Esophagus (tissue), 2 donors: ENCODE results near the gene ANAPC15. TPM values are rescaled to one million over a fixed set of nuclear protein-coding genes. Genes with fewer than 3 reads are reported as not detected.
"Not testable (repeated sequence)": the region's sequence is repeated elsewhere in the genome, so short reads cannot be mapped to it uniquely, and the experiment has no call there.

Source experiments
- H3K27ac ChIP-seq, 2 donors: one replicate each; pipeline ENCODE4 v1.5.1; 2013; ENCODE audit warnings: low read depth in 2 of 2, mild to moderate bottlenecking in 2 of 2, inconsistent platforms in 1 of 2, low read length in 1 of 2, moderate library complexity in 1 of 2
- H3K27me3 ChIP-seq, 2 donors: one replicate each; pipeline ENCODE4 v1.6.1; 2013; ENCODE audit warnings: low read length in 2 of 2, control low read depth in 1 of 2, mild to moderate bottlenecking in 1 of 2; ENCODE audit not compliant: insufficient read depth in 2 of 2, control insufficient read depth in 1 of 2
- H3K36me3 ChIP-seq, 2 donors: one replicate each; pipeline ENCODE4 v1.6.1; 2013; ENCODE audit warnings: low read length in 1 of 2; ENCODE audit not compliant: control insufficient read depth in 2 of 2, insufficient read depth in 2 of 2
- H3K4me1 ChIP-seq, 2 donors: one replicate each; pipeline ENCODE4 v1.6.1; 2013; ENCODE audit warnings: low read length in 1 of 2; ENCODE audit not compliant: control insufficient read depth in 2 of 2, insufficient read depth in 2 of 2
- H3K4me3 ChIP-seq, 2 donors: one replicate each; pipeline ENCODE4 v1.5.1; 2013; ENCODE audit warnings: low read length in 2 of 2, mild to moderate bottlenecking in 2 of 2, low read depth in 1 of 2, moderate library complexity in 1 of 2
- H3K9me3 ChIP-seq, 2 donors: one replicate each; pipeline ENCODE4 v1.6.1; 2013; ENCODE audit warnings: mild to moderate bottlenecking in 2 of 2, low read depth in 1 of 2, low read length in 1 of 2, moderate library complexity in 1 of 2; ENCODE audit not compliant: control insufficient read depth in 2 of 2, insufficient read depth in 1 of 2
- WGBS, 2 donors: extraction: QIAGEN DNeasy Blood & Tissue Kit; methylation state at CpG; one replicate each; pipeline ENCODE4 v1.1.7; 2013; 5-methylcytosine and 5-hydroxymethylcytosine counted together
- polyA plus RNA-seq, 2 donors: library from polyadenylated mRNA; stranded (reverse); fragments of 200-250 nt; gene quantifications; one replicate each; pipeline ENCODE4 v1.2.3, GENCODE V29; 2013
- donor health status: healthy with polysubstance abuse.
- donor health status: Bipolar disorder and iron deficiency.

Gene ANAPC15
- polyA plus RNA-seq = 10 to 100 TPM; 46.8 to 60.0 TPM

DNA sequence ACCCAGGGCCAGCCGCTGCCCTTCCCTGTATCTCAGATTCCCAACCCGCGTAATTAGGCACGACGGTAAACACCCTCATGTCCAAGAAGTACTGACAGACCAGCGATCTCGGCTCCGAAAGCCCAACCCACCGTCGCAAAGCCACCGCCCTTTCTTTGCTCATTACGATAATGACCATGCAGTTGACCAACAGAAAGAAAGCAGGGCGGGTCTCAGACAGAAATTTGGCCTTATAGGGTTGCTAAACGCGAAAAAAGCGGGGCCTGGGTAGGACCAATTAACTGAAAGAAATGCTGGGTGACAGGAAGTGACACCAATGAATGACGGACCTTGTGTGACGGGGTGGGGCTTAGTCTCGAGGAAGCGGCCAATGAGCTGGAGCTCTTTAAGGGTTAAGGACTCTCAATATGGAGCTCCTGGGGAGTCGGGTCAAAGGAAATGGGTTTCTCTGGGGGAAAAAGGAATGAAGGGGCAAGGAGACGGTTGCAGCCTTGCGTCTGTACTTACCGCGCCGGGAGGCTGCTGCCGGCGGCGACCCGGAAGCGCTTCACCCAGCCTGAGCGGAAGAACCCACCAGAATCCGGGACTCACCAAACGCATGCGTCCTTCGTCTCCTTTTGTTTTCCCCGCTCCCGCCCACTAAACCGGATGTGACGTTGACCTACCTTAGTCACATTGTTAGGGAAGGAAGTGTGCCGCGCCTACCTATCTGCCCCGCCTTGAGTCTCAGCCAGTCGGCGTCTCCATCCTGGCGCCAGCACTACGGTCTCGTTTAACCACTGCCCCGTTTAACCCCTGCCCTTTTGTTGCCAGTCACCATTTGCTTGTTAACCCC, at the start of gene ANAPC15:
Gene ANAPC15 (minus strand): TSS at position 553 of the 835 bp plus-strand sequence. CDS start 1,419 bp downstream, outside the sequence.
- WGBS, 2 donors = 0% methylated on average over 49 of the region's 49 CpGs
- Histone ChIP-seq H3K4me1 (no peaks in the 10 kb centered on the region), H3K4me3 (peak within 1 kb of the TSS; percentile 59 to 72), H3K36me3 (peaks cover 2 to 13% of the 10 kb centered on the region in 2 donors), H3K9me3 (no peaks in the 10 kb centered on the region), H3K27ac (peak within 1 kb of the TSS; percentile 89 to 98), H3K27me3 (no peaks in the 10 kb centered on the region)

DNA sequence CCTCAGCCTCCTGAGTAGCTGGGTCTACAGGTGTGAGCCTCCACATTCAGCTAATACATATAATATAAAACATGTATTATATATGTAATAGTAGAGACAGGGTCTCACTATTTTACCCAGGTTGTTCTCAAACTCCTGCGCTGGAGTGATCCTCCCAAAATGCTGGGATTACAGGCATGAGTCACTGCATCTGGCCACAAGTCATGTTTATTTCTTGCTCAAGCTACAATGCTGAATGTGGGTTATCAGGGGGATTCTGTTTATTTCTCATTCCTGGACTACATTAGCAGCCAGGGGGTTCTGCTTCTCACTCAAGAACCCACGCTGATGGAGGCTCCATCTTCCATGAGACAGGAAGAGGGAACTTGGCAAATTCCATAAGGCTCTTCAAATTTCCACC, 47.8 kb upstream of the ANAPC15 start:
- Histone ChIP-seq H3K4me1 (peaks cover 0 to 5% of the 10 kb centered on the region in 2 donors), H3K9me3 (no peaks in the 10 kb centered on the region), H3K27ac (no peak overlapping the region), H3K36me3 (no peaks in the 10 kb centered on the region), H3K27me3 (no peaks in the 10 kb centered on the region), H3K4me3 (no peak overlapping the region)
- 54 to 62% methylated on average over 2 of the region's 2 CpGs for WGBS, 2 donors

DNA sequence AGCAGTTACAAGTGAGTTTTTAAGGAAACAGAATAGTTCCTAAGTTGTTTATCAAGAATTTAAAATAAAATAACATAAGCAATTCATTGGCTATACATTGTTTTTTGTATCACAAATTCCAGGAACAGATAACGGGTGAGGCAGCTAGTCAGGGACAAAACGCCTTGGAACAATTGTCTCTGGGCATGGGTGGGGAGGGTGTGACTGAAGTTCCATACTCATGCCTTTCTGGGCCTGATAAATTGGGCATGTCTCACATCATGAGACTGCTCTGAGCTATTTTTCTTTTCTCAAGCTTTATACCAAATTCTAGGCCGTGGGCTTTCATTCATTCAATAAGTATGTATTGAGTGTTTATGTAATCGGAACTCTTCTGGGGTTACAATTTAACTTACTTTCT, 44.6 kb upstream of the ANAPC15 start:
- no peaks in the 10 kb centered on the region for H3K27me3 ChIP-seq
- WGBS, 2 donors = 65 to 70% methylated on average over 4 of the region's 4 CpGs
- peaks cover 0 to 5% of the 10 kb centered on the region in 2 donors for H3K4me1 ChIP-seq
- no peak overlapping the region for H3K27ac ChIP-seq
- H3K36me3 ChIP-seq = no peaks in the 10 kb centered on the region
- H3K9me3 ChIP-seq = no peaks in the 10 kb centered on the region
- H3K4me3 ChIP-seq = no peak overlapping the region

DNA sequence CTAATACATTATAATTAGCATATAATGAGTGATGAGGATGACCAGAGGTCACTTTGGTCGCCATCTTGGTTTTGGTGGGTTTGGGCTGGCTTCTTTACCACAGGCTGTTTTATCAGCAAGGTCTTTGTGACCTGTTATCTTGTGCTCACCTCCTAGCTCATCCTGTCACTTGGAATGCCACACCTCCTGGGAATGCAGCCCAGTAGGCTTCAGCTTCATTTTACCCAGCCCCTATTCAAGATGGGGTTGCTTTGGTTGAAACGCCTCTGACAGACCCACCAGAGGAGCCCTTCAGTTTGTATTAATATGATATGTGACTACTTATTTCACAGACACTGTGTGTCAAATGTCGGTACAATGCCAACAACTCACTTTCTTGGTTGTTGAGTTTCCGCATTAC, 43.3 kb upstream of the ANAPC15 start:
- H3K9me3 ChIP-seq = no peaks in the 10 kb centered on the region
- no peaks in the 10 kb centered on the region for H3K27me3 ChIP-seq
- H3K4me1 ChIP-seq = peaks cover 0 to 5% of the 10 kb centered on the region in 2 donors
- H3K27ac ChIP-seq = no peak overlapping the region
- H3K36me3 ChIP-seq = no peaks in the 10 kb centered on the region
- H3K4me3 ChIP-seq = no peak overlapping the region
- whole genome bisulfite sequencing, 2 donors = 88 to 90% methylated on average over 4 of the region's 4 CpGs

DNA sequence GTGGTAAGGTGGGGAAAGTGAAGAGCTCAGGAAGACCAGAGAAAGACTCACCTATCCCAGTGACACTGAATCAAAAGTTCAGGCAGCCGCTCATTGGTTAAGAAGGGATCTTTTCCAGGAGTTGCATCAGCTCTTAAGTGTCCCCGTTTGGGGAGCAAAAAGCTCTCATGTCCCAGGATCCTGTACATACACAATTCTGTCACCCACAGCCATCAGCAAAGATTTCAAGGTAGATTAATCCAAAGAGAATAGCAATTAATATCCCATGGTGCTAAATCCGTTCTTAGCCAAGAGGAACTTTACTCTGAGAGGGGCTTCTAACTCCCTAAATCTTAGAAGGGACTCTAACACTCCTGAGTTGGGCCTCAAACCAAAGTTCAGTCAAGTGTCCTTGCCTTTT, 42.3 kb upstream of the ANAPC15 start:
- H3K27me3 ChIP-seq = no peaks in the 10 kb centered on the region
- 88 to 90% methylated on average over 3 of the region's 3 CpGs for WGBS, 2 donors
- no peaks in the 10 kb centered on the region for H3K36me3 ChIP-seq
- H3K4me1 ChIP-seq = peaks cover 0 to 5% of the 10 kb centered on the region in 2 donors
- no peaks in the 10 kb centered on the region for H3K9me3 ChIP-seq
- no peak overlapping the region for H3K27ac ChIP-seq
- no peak overlapping the region for H3K4me3 ChIP-seq

DNA sequence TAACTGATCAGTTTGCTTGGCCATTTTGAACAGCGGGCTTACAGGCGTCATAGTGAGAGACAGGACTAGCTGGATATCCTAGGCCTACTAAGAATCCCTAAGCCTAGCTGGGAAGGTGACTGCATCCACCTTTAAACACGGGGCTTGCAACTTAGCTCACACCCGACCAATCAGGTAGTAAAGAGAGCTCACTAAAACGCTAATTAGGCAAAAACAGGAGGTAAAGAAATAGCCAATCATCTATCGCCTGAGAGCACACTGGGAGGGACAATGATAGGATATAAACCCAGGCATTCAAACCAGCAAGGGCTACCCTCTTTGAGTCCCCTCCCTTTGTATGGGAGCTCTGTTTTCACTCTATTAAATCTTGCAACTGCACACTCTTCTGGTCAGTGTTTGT, 41.4 kb upstream of the ANAPC15 start:
- 83 to 93% methylated on average over 5 to 6 of the region's 6 CpGs for WGBS, 2 donors
- H3K9me3 ChIP-seq, H3K27me3 ChIP-seq, H3K36me3 ChIP-seq, H3K4me3 ChIP-seq, H3K27ac ChIP-seq, H3K4me1 ChIP-seq: not testable (repeated sequence)

DNA sequence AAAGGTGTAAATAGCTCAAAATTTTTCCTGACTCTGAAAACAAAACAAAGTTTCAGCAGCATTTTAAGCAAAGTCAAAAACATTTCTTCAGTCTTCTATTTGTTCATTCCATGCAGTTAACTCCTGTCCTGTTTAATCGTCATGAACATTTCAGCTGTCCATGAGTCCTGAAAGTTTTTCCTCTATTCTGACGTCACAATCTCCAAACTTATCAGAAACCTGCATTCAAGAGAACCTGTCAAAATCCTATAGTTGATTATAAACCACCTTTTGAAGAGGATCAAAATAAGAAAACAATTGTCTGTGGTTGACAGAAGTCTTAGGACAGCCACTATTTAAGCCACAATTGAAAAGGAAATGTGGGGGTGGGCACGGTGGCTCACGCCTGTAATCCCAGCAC, 38.4 kb upstream of the ANAPC15 start:
- H3K4me1 ChIP-seq = no peaks in the 10 kb centered on the region
- H3K27ac ChIP-seq = no peak overlapping the region
- no peaks in the 10 kb centered on the region for H3K27me3 ChIP-seq
- H3K36me3 ChIP-seq = no peaks in the 10 kb centered on the region
- no peak overlapping the region for H3K4me3 ChIP-seq
- 63 to 77% methylated on average over 4 of the region's 4 CpGs for WGBS, 2 donors
- H3K9me3 ChIP-seq = no peaks in the 10 kb centered on the region

DNA sequence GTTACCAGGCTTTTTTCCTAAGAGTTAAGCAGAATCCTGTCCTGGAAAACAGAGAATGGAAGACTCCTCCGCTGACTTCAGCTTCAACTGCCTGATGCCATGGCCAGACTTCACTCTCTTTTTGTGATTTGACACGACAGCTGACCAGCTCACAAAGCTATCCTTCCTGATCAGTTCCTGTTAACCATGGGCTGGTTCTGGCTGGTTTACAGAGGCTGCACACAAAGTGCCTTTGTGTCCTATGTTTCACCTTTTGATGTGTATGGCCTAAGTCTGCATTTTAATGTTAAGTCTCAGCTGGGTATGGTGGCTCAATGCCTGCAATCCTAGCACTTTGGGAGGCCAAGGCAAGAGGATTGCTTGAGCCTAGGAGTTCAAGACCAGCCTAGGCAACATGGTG, 34.1 kb upstream of the ANAPC15 start:
- no peak overlapping the region for H3K4me3 ChIP-seq
- no peaks in the 10 kb centered on the region for H3K36me3 ChIP-seq
- H3K9me3 ChIP-seq = no peaks in the 10 kb centered on the region
- no peaks in the 10 kb centered on the region for H3K27me3 ChIP-seq
- H3K27ac ChIP-seq = no peak overlapping the region
- WGBS, 2 donors = 35 to 37% methylated on average over 2 of the region's 2 CpGs
- H3K4me1 ChIP-seq = no peaks in the 10 kb centered on the region

DNA sequence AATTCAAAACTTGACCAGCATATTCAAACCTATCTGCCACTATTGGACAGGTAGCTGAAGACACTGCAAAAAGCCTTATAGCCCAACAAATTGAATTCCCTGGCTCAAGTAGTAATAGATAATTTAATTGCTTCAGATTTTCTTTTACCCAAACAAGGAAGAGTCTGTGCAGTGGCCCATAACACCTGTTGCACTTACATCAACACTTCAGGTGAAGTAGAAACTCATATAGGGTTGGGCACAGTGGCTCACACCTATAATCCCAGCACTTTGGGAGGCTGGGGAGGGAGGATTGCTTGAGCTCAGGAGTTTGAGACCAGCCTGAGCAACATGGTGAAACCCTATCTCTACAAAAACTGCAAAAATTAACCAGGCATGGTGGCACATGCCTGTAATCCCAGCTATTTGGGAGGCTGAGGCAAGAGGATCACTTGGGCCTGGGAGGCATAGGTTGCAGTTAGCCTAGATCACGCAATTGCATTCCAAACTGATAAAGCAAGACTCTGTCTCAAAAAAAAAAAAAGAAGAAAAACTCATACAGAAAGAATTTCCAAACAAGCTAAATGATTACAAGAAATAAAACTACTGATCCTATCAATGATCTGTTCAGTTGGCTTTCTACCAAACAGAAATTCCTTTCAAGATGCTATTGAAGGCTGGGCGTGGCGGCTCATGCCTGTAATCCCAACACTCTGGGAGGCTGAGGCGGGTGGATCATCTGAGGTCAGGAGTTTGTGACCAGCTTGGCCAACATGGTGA, 32.5 kb upstream of the ANAPC15 start:
- H3K4me3 ChIP-seq = no peak overlapping the region
- H3K27me3 ChIP-seq = no peaks in the 10 kb centered on the region
- no peaks in the 10 kb centered on the region for H3K36me3 ChIP-seq
- H3K4me1 ChIP-seq = no peaks in the 10 kb centered on the region
- WGBS, 2 donors = 53 to 59% methylated on average over 4 of the region's 4 CpGs
- H3K27ac ChIP-seq = peak overlapping the region in 1 of 2 donors; percentile 12
- H3K9me3 ChIP-seq = no peaks in the 10 kb centered on the region
